Stimulated activated CD4-positive, alpha-beta T cell treated with anti-CD3 and anti-CD28 coated beads, Interleukin-1b, Interleukin-23, amount 100 ng/mL, for 1 hour (primary cell): ENCODE results near the gene HOXA6.

Experiments used
- DNase-seq, 2 donors: peaks; one replicate each; pipeline ENCODE4 v3.0.0-alpha.2; 2020; ENCODE audit warnings: low read depth in 2 of 2

Gene HOXA6

DNA sequence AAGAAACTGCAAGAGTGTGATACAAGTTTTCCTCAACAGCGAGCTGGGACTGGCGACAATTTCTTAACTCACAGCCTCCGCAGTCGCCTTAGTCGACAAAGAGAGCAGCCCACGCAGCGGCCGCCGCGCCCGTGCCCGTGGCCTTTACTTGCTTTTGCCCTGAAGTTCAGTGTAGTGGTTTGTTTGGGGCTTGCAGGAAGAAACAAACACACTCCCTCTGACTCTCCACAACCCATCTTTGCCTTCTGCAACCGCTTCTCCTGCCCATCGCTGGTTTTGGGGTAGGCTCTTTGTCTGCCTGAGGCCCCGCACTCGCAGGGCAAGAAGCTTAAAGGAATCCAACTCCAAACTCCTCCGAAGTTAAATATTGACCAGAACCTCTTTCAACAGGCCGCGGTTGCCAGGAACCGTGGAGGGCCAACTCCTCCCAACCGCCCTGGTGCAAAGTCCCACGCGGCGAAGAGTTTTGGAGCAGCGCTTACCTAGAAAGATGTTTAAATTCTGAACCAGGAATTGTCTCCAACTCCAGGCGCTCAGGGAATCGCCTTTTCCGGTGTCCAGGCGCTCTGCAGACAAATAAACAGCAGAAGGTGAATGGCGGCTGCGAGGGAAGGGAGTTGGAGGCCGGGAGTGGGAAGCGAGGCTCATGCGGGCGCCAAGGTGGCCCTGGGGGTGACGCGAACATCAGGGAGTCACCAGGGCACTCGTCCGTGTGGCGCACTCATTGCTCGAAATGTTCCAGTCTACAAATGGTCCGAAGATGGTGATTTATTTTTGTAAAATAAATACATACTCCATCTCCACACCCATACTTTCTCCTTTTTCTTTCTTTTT is 25.3 kb downstream of the HOXA6 start:
- DNase-seq, result no peak

DNA sequence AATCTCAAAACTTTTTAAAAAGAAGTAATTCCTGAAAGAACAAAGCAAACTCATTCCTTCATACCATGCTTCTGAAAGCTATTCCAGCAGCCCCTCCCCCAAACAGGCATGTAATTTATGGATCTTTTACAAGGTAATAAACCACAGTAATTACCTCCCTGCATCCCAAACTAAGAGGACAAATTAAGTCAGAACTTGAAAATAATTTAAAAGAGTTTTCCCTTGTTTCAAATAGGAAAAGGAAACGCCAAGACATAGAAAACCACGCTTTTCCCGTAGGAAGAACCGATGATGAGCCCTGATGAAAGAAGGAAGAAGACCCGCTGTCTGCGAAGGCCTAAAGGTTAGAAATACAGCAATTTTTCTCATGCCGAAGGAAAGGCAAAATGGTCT is 25.9 kb downstream of the HOXA6 start:
- no peak for DNase-seq

DNA sequence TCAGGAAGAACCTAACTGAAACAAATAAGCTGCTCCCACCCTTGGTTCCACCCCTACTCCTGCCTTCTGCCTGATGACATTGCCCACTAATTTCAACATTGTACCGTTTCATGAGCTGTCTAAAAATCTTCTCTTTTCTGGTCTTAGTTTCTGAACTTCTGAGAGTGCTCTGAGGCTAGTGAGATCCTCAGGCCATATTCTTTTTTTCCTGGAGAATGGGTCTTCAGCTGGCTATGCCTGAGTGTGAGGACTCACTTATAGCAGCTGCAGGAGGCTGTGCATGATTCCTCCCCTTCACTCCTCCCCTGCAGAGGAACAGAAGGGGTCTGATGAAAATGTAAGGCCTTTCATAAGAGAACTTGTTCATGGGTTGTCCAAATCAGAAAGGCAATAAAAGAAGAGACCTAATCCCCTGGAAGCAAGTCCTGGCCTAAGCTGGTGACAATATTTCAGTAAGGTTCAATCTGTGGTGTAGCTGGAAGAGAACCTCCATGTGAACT is 28.1 kb downstream of the HOXA6 start:
- DNase-seq, result no peak

DNA sequence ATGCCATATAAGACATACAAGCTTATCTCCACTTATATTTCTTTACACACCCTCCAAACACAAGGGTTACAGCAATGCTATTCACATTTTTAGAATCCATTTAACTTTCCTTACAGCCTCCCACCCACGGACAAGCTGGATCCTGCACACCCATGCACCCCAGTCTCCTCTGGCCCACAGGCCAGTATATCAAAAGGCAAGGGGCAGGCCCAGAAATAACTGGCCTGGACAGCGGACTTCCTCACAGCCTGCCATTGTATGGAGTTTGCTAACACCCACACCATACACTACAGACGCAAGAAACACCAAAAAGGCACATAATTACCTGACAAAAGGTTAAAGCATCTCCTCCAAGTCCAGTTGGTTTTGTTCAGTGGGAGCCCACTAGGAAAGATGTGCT is 29.0 kb downstream of the HOXA6 start:
- DNase-seq, result no peak

DNA sequence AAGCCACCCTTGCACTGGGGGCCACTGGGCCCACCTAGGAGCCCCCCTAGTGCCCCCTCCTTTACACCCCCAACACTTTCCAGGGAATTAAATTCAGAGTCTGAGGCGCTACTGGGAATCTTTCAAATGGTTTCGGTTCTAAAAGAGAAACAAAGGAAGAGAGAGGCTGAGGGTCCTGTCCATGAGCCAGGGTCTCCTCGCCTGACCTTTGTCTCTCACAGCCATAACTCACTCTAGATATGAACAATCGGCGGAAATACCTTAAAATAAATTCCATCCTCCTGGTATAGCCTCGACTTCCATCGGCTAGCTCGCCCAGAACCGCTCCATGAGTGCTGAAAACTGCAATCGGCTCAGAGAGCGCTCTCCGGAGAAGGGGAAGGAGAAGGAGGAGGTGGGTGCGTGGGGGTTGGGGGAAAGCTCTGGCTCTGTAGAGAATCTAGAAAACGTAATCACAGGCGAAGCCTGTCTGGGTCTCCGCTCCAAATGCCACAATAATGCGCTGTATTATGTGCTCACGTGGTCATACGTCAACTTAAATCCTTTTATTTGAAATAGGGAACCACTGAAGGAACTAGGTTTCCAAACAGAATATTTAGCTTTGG is 29.6 kb downstream of the HOXA6 start:
- no peak for DNase-seq

DNA sequence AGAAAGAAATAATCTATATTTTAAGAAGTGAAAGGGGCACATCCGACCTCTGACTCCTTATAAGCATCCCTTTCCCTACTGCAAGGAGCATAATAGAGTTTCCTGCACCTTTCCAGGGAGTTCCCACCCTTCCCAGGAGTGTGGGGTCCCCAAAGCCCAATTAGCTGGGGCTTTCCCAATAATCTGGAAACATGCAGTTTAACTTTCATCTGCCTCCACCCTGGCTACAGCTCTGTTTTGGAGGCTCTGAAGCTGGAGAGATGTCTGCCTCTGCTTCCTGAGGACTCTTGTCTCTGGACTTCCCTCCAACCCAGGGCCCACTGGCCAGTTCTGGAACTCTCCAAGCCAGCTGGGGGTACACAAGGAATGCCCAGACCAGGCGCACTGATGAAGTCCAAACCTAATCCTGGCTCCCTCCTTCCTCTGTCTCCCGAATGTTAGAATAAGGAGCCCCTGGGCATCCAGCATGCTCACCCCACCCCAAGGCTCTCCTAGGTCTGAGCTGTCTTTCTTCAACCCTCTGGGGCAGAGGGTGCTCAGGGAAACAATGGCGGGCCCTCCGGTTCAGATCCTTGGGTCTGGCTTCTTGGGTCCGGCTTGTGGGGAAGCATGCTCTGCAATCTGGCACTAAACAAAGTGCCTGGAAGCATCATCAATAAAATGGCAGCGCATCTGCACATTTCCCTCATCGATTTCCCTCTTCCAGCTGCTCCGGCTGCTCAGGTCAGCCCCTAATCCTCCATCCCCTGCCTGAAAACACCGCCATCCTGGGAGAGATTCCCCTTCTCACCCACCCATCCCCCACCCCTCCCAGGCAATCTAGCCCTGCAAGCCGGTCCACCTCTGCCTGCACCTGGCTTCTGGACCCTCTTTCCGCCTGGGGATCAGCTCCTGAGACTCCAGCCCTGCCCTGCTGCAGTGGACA is 30.4 kb downstream of the HOXA6 start:
- DNase-seq, result no peak

DNA sequence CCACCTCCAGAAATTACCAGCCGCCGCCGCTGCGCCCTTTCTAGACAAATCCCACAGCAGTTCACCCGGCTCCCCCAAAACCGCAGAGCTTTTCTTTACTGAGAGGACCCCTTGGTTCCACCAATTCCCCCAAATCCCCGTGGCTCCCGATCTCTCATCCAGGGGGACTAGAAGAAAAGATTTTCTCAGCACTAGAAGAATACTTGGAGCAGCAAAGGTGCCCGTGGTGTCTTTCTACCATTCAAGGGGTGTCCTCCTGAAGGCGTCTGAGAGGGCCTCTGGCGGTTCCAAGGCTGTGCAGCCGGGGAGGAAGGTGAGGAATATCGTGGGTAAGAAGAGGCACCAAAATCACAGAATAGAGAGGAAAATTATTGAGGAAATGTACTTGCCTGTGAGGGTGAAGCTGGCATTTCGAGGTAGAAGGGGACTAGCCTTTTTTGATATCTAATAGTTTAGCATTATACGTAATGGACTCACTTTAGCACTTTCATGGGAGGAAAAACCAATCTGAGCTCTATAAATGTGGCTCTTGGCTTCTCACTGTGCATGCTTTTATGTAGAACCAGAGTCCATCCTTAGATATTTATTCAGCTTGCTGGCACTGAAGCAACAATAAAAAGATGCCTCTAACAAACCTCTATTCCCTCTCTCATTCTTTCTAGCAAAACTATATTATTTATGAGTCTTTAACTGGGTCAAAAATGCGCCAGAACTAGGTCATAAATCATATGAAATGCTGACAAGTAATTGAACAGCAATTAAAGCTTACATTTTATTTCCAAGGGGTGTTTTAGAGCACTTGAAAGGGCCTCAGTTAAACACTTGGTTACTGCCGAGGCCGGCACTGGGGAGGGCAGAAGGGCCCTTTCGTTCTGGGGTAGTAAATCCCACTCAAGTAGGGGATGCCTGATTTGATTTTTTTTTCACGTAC is 31.3 kb downstream of the HOXA6 start:
- DNase-seq, result no peak

DNA sequence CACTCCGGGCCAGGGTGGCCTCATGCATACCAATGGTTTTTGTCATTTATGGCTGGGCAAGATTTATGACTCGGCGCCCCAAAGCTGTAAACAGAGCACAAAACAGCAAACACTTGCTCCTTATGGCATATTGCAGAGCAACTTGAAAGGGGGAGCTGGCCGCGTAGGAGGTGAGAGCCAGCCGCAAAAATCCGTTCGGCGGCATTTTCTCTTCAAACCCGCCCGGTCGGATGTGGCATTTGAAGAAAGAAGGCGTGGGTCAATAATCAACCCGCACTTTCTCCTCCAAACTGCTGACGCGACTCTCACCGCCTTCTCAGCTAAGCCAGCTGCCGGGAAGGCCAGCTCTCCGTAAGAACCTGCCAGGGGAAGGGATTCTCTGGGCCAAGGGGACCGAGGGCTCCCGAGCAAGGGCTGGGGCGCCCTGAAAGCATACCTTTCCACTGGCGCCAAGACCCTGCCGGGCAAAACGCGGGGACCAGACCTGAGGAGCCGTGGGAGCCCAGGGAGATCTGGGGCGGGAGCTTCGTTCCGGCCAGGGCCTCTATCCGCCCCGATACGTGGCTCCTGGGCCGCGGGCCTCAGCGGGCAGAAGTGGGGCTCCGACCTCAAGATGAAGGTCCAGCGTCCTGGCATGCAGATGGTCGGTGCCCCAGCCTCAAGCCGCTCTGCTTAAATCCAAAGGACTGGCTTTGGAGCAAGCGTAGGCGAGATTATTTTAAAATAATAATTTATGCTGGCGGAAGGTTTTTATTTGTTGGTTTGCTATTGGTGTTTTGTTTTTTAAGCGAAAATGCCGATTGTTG is 32.1 kb downstream of the HOXA6 start:
- DNase-seq, result no peak

DNA sequence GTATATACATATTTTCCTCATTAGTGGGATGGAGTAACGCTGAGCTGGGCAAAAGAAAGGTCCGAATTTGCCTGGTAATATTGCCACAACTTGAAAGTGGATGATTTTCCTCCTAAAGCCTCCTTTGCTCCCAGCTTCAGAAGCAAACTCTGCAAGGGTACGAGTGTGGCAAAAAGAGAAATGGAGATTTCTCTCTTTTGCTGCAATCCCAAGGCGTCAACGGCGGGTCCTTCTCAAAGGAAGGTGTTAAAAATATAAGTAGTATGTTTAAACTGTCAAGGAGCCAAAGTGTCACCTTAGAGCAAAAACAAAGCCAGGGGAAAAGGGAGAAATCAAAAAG is 32.7 kb downstream of the HOXA6 start:
- DNase-seq, result no peak

DNA sequence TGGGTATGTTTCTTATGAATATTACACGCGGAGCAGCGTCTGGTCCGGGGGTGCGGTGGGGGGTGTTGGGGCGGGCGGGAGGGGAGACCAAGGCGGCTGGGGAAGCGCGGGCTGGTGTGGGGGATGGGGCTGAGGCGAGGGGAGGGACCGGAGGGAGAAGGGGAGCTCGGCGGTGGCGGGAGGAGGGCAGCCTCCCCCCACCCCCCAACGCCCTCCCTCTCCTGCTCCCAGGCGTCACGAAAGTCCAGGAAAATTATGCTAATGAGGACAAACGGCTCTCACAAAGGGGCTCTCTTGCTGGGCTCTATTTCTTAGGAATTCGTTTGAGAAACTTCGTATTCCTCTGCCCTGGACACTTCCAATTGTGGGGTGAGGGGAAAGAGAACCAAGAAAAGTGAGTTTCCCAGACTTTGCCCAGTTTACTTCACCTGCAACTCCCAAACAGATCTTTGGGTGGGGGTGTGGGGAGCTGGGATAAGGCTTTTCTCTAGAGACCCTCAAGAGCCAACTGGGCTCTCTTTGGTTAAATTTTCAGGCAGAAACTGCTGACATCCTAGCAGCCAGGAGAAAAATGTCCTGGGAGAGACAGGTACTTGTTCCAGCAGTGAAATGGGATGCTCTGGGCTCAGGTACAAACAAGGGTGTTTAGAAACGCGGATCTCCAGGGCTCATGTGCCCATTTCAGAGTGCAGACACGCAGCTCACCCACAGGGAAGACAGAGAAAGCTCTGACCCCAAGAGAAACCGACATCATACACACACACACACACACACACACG is 33.4 kb downstream of the HOXA6 start:
- DNase-seq, result no peak

DNA sequence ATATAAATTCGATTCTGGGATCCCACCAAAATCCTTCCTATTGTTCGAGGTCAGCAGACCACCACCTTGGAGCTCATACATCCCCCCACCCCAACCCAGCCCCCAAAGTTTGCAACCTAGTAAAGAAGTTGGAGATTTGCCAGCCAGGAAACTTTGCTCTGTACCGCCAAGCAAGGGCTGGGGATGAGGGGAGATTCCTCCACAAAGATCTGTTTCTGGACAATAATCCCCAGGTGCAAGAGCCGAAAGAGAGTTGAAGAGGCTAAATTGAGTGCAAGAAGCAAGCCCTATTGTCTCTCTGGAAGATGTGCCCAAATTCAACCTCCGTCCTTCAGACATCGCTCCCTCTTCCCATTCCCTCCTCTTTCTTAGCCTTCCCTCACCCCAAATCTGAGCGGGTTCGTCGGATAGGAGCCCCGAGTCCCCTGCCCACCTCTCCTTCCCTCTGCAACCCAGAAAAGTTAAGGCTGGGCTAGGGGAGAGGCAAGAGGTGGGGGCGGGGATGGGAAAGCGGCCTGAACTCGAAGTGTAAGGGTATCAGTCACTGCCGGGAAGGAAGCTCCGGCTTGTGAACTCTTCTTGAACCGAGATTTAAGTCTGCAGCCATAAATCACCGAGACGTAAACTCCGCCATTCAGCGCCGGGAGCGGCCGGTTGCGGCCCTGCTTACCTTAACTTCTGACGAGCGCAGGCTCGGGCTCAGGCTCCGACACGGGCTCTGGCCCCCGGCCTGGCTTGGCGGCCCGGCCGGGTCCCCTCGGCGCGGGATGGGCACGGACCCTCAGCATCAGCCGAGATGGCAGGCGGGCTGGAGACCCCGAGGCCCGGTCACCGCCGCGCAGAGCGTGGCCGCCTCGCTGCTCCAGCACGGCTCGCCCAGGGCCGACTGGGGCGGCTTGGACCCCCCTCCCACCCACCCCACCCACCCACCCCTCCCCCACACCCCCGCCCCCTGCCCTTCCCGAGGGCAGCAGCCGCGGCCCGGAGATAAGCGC is 34.3 kb downstream of the HOXA6 start:
- no peak for DNase-seq

DNA sequence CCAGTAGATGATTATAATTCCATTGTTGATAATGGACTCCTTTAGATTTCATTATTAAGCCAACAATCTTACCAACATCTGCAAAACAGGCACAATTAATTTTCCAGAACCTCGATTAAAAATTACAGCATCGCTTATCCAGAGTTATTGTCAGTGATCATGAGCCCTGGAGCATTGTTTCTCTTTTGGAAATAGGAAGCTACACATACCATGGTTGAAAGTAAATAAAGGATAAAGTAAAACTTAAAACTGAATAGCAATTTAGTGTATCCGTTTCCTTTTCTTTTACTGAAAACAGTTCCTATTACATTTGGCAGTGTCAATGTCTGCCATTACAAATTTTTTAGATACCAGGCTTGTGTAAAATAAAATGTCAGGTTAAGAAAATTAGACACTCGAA is 35.2 kb downstream of the HOXA6 start:
- DNase-seq, result no peak

DNA sequence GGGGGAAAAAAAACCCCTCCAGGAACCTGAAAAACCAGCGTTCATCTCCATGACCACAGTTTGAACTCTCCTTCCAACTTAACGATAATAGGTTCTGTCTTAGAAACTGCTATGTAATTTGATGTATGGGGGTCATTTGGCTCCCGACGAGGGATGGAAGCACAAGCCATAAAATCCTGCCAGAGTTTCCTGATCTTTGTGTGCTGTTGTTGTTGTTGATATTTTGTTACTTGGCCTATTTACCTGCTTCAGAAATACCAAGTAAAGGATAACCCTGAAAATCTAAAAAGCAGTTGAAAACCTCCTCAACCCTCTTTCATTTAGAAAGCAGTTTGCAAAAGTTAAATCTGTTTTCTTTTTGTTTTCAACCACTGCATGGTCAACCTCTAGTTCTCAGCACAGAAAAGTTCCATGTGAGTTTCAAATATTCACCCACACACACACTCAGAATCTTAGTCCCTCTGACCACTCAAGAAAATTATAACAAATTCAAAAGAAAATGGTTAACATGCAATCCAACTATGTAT is 35.8 kb downstream of the HOXA6 start:
- no peak for DNase-seq

DNA sequence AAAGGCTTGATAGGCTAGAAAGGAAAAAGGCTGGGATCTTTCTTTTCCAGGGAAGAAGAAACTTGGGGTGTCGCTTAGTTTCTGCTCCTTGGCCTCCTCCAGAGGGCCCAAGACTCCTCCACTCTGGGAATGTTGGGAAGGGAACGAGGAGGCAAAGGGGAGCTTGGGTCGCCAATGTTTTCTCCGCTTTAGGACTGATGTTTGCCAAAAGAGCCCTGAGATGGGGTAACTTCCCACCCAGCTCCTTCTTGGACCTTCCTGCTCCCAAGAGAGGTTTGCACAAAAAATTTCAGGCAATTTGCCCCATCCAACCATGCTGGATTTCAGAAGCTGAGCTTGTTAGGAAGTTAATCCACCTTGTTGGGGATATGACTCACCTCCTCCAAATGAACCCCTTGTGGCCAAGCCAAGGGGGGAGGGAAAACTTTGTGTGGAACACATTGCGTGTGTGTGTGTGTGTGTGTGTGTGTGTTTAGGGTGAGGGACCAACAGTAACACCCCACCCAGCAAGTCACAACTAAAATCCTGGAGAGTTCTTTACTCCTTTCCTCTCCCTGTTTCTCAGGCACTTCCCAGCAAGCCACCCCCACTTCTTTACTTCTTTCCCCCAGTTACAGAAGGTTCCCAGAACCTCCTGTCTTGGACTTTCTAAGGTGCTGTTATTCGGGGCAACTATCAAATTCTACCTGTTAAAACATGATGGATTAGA is 36.4 kb downstream of the HOXA6 start:
- no peak for DNase-seq

DNA sequence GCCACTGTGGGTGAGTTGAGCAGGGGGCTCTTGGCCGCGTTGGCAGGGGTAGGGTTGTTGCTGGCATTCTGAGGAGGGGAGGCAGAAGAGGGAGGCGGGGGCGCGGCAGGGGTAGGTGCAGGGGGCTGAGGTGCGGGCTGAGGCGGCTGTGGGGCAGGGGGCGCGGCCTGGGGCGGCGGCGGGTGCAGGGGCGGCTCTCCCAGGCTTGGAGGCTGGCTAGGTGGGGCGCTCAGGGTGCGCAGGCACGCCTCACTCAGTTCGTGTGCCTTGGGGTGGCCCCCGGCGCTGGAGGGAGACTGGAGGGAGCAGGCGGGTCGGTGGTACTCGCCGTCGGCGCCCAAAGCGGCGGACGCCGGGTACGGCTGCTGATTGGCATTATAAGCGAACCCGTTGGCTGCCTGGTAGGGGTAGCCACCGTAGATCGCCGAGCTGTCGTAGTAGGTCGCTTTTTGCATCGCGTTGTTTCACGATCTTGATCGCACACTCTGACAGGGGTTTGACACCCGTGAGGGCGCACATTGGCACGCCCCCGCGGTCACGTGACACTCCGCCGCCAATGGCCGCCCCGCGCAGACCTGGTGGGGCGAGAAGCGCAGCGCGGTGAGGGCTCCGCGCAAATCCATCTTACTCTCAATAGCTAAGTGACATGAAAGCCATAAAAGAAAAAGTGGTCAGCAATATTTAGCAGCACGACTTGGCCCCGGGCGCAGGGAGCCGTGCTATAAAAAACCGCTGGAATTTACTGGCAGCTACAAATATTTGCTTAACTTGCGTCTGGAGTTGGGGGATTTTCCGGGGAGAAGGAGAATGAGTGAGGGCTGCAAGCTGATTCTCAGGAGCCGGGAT is 37.2 kb downstream of the HOXA6 start:
- no peak for DNase-seq

DNA sequence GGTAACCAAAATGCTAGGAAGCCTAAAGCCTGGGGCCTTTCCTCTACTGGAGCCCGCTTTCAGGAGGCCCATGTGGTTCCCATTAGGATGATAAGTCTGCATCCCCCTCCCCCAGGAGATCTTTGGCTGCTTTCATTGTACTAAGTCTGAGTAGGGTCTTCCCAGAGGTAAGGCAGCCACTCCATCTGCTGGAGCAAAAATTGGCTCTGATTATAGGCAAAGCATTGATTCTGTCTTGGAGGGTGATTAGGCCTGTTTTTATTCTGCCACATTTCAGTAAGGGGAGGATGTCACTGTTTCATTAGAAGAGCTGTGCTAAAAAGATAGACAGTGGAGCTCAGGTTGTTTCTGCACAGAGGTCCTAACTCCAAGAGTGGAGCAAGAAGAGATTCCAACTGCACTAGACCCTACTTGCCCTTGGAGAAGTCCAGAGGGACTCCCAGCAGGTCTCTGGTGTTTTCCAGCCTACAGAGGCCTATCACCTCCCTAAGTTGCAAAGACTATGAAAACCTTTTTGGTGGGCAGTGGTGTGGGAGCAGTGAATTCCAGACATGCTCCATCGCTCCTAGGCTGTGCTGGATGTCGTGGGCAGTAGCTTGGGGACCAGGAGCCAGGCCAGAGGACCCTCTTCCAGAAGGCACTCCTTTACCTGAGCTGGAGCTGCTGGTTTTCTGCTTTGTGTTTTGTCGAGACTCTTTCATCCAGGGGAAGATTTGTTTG is 37.9 kb downstream of the HOXA6 start:
- no peak for DNase-seq
